UCSD-AML1 (cell line): ENCODE data around the gene CTNNBL1.
"Not testable (repeated sequence)": the region's sequence is repeated elsewhere in the genome, so short reads cannot be mapped to it uniquely, and the experiment has no call there.

Experiments used
- DNase-seq: peaks from one replicate; lab custom pipeline; 2025; ENCODE audit not compliant: unreplicated experiment; lab: John Stamatoyannopoulos, UW

The CTNNBL1 gene

GRCh38 chr20:37706298-37706697 lies 12.5 kb downstream of the CTNNBL1 start:
- DNase-seq: no peak

DNA sequence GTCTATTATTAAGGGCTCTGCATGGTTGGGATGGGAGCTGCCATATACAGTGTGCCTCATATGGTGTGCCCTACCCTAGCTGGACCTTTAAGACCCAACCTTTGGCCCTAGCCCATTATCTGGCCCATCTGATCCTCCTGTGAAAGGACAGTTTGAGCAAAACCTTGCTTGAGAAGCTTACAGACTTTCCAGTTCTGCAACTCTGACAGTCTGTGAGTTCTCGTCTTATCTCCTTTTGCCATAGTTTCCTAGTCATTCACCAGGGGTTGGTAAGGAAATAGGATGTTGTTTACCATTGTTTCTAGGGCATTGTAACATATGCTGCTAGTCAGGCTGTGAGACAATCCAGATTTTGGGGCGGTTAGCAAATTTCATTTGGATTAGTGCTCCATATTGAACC lies 17.2 kb downstream of the CTNNBL1 start:
- DNase-seq: peak; percentile 18

DNA sequence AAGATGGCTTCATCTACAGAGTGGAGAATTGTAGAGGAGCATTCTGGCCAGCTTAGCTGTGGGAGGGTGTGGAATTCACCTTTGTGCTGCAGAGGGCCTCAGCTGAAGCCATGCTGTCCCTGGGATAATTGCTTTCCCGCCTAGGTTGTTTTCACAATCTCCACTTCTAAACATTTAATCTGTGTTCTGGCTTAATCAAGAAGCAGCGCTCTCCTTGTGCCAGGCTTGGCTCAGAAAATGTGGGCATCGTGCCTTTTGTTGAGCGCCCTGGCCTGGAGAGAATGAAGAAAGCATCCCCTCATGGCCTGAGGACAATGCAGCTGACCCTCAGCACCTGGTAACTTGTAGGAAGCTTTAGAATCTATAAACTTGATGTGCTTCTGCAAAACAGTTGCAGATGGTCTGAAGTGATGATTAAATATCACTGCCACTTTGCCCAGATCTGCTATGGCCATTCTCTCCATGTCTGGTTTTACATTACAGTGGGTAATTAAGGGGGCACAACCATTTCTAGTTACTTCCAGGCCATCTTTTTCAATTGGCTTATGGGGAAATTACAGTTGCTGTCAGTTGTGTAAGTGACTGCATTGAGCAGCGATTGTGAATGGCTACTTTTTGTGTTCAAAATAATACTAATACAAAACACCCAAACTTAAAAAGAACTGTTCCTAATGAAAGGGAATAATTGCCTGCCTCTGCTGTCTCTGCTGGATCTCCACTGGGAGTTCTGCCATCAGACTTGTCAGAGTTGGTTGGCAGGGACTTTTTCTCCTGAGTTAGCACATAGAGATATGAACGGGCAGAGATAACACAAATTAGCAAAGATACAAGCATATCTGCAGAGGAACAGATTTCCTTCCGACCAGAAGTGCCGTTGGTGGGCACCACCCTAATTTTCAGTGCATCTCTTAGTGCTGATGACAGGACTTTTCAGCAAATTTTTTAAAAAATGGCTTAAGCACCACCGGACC lies 18.4 kb downstream of the CTNNBL1 start:
- DNase-seq: no peak

- DNase-seq: no peak
These were observed 19.6 kb downstream of the CTNNBL1 start for GRCh38 chr20:37713396-37713795.

DNA sequence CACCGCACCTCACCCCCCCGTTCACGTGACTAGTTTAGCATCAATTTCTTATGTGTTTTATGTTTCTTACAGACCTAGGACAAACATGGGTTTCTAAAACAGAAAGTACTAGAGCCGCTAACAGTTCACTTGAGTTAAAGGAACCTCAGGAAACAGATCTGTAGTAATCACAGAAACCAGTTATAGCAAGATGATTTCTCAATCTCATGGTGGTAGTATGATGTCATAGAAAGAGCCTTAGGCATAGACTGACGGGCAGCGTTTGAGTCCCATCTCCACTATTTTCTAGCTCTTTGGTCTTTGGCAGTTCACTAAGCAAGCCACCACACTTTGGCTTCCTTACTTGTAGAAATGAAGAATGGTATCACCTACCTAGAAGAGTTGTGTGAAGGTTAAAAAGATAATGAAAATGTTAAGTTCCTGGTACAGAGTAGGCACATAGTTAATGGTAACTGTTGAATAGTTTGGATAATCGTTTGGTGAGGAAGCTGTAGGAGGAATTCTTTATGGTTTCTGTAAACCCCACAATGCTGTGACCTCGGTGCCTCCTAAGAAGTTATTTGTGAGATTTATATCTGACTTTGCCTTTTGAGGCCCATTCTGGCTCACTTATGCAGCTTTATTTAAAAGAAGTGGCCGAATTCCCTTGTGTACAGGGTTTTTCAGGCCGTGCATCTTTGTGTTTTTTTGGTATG lies 21.3 kb downstream of the CTNNBL1 start:
- no peak for DNase-seq

- DNase-seq: no peak
These were observed 27.9 kb downstream of the CTNNBL1 start for GRCh38 chr20:37721751-37722150.

DNA sequence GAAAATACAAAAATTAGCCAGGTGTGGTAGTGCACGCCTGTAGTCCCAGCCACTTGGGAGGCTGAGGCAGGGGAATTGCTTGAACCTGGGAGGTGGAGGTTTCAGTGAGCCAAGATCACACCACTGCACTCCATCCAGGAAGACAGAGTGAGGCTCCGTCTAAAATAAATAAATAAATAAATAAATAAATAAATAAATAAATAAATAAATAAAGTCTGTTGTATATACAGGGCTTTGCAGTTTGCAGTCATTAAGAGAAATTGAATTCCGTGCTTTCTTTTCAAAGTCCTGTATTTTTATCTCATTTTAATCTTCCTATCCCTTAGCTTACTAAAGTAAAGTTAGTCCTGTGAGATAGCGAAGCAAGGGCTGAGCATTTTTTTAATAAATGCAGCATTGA lies 28.5 kb downstream of the CTNNBL1 start:
- DNase-seq: not testable (repeated sequence)

GRCh38 chr20:37723668-37724067 lies 29.8 kb downstream of the CTNNBL1 start:
- DNase-seq: no peak

DNA sequence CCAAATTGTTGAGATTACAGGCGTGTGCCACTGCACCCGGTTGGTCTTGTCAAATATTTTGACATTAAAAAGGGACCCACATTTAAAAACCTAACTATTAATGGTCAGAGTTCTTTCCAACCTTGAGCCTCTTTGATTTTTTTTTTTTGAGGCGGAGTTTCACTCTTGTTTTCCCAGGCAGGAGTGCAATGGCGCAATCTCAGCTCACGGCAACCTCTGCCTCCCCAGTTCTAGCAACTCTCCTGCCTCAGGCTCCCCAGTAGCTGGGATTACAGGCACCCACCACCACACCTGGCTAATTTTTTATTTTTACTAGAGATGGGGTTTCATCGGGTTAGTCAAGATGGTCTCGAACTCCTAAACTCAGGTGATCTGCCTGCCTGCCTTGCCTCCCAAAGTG lies 31.3 kb downstream of the CTNNBL1 start:
- DNase-seq: no peak

- no peak for DNase-seq
These were observed 32.0 kb downstream of the CTNNBL1 start for GRCh38 chr20:37725855-37726254.

- no peak for DNase-seq
These were observed 32.5 kb downstream of the CTNNBL1 start for GRCh38 chr20:37726321-37726720.

GRCh38 chr20:37726971-37727956 lies 33.4 kb downstream of the CTNNBL1 start:
- no peak for DNase-seq

GRCh38 chr20:37727957-37728634 lies 34.3 kb downstream of the CTNNBL1 start:
- DNase-seq: no peak

GRCh38 chr20:37728635-37728983 lies 34.8 kb downstream of the CTNNBL1 start:
- DNase-seq: no peak

- DNase-seq: no peak
These were observed 35.6 kb downstream of the CTNNBL1 start for GRCh38 chr20:37729452-37729851.

GRCh38 chr20:37729909-37730308 lies 36.1 kb downstream of the CTNNBL1 start:
- no peak for DNase-seq

DNA sequence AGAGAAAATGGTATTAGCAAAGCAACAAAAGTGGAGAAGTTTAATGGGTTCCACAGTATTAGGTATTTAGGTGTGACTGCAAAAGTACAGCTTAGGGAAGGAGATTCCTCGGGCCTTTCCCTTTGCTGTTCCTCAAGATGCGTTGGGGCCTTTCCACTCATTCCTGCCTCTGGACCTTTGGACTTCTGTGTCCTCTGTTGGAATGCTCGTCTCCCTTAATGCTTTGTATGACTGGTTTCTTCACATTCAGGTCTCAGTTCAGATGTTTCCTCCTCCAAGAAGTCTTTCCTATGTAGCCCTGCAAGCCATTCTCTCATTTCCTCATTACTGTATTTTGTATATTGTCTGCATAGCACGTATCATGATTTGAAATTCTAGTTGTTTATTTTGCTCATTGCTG lies 39.6 kb downstream of the CTNNBL1 start:
- DNase-seq: no peak

DNA sequence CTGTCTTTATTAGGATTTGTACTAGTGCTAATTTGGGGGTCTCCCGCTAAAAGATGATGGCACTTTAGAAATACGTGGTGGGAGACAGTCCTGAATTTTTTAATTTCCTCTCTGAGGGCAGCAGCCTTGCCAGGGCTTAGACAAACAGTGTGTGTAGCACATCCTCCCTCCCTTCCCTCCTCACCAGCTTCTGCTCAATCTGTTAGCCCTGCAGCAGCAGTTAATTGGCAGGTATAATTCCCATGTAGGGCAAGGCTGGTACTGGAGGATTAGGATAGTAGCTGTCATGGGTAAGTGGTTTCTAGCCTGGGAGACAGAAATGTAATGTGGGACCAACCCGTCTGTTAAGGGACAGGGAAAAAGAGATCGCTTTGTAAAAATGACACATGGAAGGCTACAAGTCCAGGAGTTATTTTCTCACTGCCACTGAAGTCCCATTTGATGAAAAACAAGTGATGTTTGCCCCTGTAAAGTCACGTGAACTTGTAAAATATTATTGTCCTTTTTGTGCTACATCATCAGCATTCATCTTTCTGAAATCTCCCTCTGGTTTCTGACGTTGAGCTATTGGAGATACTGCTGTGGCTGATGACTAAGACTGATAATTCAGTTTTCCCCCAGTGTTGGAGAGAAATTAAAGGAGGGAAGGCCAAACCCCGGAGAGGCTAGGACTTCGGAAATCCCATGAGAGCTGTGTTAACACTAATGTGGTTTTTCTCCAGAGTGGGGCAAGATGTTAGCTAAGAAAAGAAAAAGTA lies 40.6 kb downstream of the CTNNBL1 start:
- DNase-seq: no peak

GRCh38 chr20:37735541-37735940 lies 41.7 kb downstream of the CTNNBL1 start:
- DNase-seq: no peak

DNA sequence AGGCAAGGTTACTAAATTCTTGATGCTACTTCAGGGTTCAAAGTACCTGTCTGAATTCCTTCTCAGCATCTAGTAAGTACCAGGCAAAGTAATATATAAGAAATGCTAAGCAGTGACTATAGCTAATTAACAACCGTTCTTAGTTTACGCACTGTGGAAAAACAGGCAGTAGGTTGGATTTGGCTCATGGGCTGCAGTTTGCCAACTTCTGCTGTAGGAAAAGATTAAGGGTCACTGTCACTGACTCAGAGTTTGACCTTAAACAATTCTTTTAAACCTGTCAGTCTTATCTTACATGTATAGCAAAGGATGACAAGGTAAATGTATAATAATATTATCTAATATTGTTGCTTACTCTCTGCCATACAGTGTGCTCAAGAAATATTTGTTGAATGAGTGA lies 42.3 kb downstream of the CTNNBL1 start:
- DNase-seq: no peak
